ENCODE results near the gene CRLF2.

DNA sequence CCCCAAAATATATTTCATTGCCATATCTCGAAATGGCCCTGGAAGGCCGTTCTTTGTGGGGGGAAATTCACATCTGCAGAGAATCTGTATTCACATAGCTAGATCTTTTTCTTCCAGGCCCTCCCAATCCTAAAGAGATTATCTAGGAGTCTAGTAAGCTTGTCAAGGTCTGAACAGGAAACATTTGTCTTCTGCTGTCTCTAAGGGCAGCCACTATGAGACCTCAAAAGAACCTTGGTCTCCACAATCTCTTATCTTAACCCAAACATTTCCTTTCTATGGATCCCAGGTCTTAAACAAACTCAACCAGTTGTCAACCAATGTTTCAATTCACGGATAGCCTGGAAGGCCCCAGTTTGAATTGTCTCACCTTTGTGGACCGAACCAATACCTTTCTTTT lies 45.0 kb downstream of the CRLF2 start:
- TF ChIP-seq, protein P1, sequence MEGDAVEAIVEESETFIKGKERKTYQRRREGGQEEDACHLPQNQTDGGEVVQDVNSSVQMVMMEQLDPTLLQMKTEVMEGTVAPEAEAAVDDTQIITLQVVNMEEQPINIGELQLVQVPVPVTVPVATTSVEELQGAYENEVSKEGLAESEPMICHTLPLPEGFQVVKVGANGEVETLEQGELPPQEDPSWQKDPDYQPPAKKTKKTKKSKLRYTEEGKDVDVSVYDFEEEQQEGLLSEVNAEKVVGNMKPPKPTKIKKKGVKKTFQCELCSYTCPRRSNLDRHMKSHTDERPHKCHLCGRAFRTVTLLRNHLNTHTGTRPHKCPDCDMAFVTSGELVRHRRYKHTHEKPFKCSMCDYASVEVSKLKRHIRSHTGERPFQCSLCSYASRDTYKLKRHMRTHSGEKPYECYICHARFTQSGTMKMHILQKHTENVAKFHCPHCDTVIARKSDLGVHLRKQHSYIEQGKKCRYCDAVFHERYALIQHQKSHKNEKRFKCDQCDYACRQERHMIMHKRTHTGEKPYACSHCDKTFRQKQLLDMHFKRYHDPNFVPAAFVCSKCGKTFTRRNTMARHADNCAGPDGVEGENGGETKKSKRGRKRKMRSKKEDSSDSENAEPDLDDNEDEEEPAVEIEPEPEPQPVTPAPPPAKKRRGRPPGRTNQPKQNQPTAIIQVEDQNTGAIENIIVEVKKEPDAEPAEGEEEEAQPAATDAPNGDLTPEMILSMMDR (IDR thresholded peaks at IDR 0.05), result no peak
- no peak for TF ChIP-seq POLR2A (IDR thresholded peaks at IDR 0.05)
